Vagina (tissue), 2 donors: ENCODE results near the gene MRC1. TPM values are rescaled to one million over a fixed set of nuclear protein-coding genes. Genes with fewer than 3 reads are reported as not detected.

Source experiments
- DNase-seq, 2 donors: peaks; one replicate each; pipeline ENCODE4 v3.0.0-alpha.2; 2017; ENCODE audit errors: extremely low spot score in 2 of 2
- H3K27ac ChIP-seq: fragments of 200-600 bp; sonication (generic); one replicate; pipeline ENCODE4 v1.5.1; 2019
- H3K27me3 ChIP-seq: fragments of 200-600 bp; sonication (generic); one replicate; pipeline ENCODE4 v1.5.1; 2019
- H3K36me3 ChIP-seq, 2 donors: fragments of 200-600 bp; sonication (generic); one replicate each; pipeline ENCODE4 v1.5.1; 2017 to 2019
- H3K4me1 ChIP-seq: fragments of 200-600 bp; sonication (generic); one replicate; pipeline ENCODE4 v1.5.1; 2019
- H3K4me3 ChIP-seq, 2 donors: fragments of 200-600 bp; sonication (generic); 1 replicate in 1 of 2; 2 replicates in 1 of 2; pipeline ENCODE4 v1.5.1; 2016 to 2019
- H3K9me3 ChIP-seq: fragments of 200-600 bp; sonication (generic); one replicate; pipeline ENCODE4 v1.5.1; 2019
- CTCF ChIP-seq, 3 experiments: fragments of 450-650 bp in 2 of 3; fragments of 200-600 bp in 1 of 3; sonication (generic) in 1 of 3; IDR thresholded peaks; one replicate each; pipeline ENCODE4 v1.5.1; 2017 to 2019; ENCODE audit warnings: antibody characterized with exemption in 3 of 3, mild to moderate bottlenecking in 2 of 3, moderate library complexity in 2 of 3
- POLR2A ChIP-seq, 2 donors: fragments of 450-650 bp; IDR thresholded peaks; one replicate each; pipeline ENCODE4 v1.6.1; 2017; ENCODE audit warnings: antibody characterized with exemption in 2 of 2, mild to moderate bottlenecking in 2 of 2, moderate library complexity in 2 of 2
- POLR2AphosphoS5 ChIP-seq, 2 donors: sonication (generic); formaldehyde crosslinking; IDR thresholded peaks; one replicate each; pipeline ENCODE4 v1.9.0; 2017; ENCODE audit warnings: antibody characterized with exemption in 2 of 2, mild to moderate bottlenecking in 2 of 2, low read depth in 1 of 2; ENCODE audit not compliant: insufficient read depth in 1 of 2
- intact Hi-C: fragments of 100-400 bp; cut with DNase I; formaldehyde crosslinking; loops from one replicate; pipeline ENCODE4 v1.15.1; 2023
- total RNA-seq: library from RNA; depleted of rRNA; stranded (reverse); fragments of >200 nt; gene quantifications from one replicate; pipeline ENCODE4 v1.2.3, GENCODE V29; 2016

MRC1 gene
- total RNA-seq, 1 donor from 2014 or later = 18.9 TPM

GRCh38 chr10:17787087-17787961 is 21.8 kb upstream of the MRC1 start:
- no peaks in the 10 kb centered on the region for H3K4me1 ChIP-seq
- H3K36me3 ChIP-seq = no peaks in the 10 kb centered on the region
- intact Hi-C loops = no loop called here
- TF ChIP-seq CTCF (IDR thresholded peaks at IDR 0.05) (no peak), POLR2A (IDR thresholded peaks at IDR 0.05) (no peak), POLR2AphosphoS5 (IDR thresholded peaks at IDR 0.05; ENCODE audit: insufficient read depth in 1 of 2, low read depth in 1 of 2) (no peak)
- H3K9me3 ChIP-seq = no peaks in the 10 kb centered on the region
- no peak overlapping the region for H3K27ac ChIP-seq
- no peak for DNase-seq
- no peak overlapping the region for H3K4me3 ChIP-seq
- no peaks in the 10 kb centered on the region for H3K27me3 ChIP-seq

GRCh38 chr10:17788646-17789045 is 20.5 kb upstream of the MRC1 start:
- no peaks in the 10 kb centered on the region for H3K36me3 ChIP-seq
- DNase-seq = no peak
- intact Hi-C loops = no loop called here
- H3K4me1 ChIP-seq = no peaks in the 10 kb centered on the region
- no peaks in the 10 kb centered on the region for H3K27me3 ChIP-seq
- H3K4me3 ChIP-seq = no peak overlapping the region
- no peaks in the 10 kb centered on the region for H3K9me3 ChIP-seq
- TF ChIP-seq POLR2AphosphoS5 (IDR thresholded peaks at IDR 0.05; ENCODE audit: insufficient read depth in 1 of 2, low read depth in 1 of 2) (no peak), POLR2A (IDR thresholded peaks at IDR 0.05) (no peak), CTCF (IDR thresholded peaks at IDR 0.05) (no peak)
- no peak overlapping the region for H3K27ac ChIP-seq

DNA sequence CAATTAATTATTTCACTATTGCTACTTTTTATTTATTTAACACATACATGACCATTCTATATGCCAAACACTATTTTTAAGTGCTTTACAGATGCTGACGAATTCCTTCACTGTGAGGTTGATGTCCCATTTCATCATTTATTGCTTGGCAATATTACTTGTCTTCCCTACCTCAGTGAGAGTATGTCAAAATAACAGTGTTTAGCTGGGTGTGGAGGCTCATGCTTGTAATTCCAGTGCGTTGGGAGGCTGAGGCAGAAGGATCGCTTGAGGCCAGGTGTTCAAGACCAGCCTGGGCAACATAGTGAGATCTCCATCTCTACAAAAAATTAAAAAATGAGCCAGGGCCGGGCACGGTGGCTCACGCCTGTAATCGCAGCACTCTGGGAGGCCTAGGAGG is 19.8 kb upstream of the MRC1 start:
- no peak for DNase-seq
- no peak overlapping the region for H3K27ac ChIP-seq
- no peak overlapping the region for H3K4me3 ChIP-seq
- H3K9me3 ChIP-seq = no peaks in the 10 kb centered on the region
- no peaks in the 10 kb centered on the region for H3K4me1 ChIP-seq
- H3K36me3 ChIP-seq = no peaks in the 10 kb centered on the region
- no peaks in the 10 kb centered on the region for H3K27me3 ChIP-seq
- intact Hi-C loops = no loop called here
- TF ChIP-seq CTCF (IDR thresholded peaks at IDR 0.05) (no peak), POLR2AphosphoS5 (IDR thresholded peaks at IDR 0.05; ENCODE audit: insufficient read depth in 1 of 2, low read depth in 1 of 2) (no peak), POLR2A (IDR thresholded peaks at IDR 0.05) (no peak)

DNA sequence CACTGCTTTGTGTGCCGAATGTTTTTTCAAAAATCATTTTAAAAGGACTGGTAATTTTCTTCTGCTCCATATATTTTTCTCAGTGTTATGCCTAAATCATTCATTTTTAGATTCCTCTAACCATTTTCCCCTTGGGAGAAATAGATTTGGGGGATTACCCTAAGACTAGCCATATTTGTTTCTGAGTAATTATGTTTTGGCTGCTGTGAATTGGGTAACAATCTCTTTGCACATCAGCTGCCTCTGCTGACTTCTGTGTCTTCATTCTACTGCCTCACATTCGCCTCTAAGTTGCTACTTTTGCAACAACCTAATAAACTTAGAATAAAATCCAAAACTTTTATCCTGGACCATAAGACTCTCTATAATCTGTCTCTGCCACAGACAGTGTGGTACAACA is 18.5 kb upstream of the MRC1 start:
- Histone ChIP-seq H3K4me1 (no peaks in the 10 kb centered on the region), H3K4me3 (no peak overlapping the region), H3K27ac (no peak overlapping the region), H3K36me3 (no peaks in the 10 kb centered on the region), H3K27me3 (no peaks in the 10 kb centered on the region), H3K9me3 (no peaks in the 10 kb centered on the region)
- TF ChIP-seq POLR2A (IDR thresholded peaks at IDR 0.05) = no peak
- no peak for TF ChIP-seq POLR2AphosphoS5 (IDR thresholded peaks at IDR 0.05; ENCODE audit: insufficient read depth in 1 of 2, low read depth in 1 of 2)
- no peak for TF ChIP-seq CTCF (IDR thresholded peaks at IDR 0.05)
- no peak for DNase-seq
- intact Hi-C loops = no loop called here

GRCh38 chr10:17792991-17793390 is 16.2 kb upstream of the MRC1 start:
- H3K27me3 ChIP-seq = no peaks in the 10 kb centered on the region

More at GRCh38 chr10:17792991-17793390, 16.2 kb upstream of the MRC1 start:
- DNase-seq = no peak
- Histone ChIP-seq H3K27ac (no peak overlapping the region), H3K4me1 (no peaks in the 10 kb centered on the region), H3K9me3 (no peaks in the 10 kb centered on the region), H3K4me3 (no peak overlapping the region), H3K36me3 (no peaks in the 10 kb centered on the region)
- no peak for TF ChIP-seq POLR2A (IDR thresholded peaks at IDR 0.05)
- intact Hi-C loops = no loop called here
